H9 (cell line): ENCODE measurements around the gene CENPP. TPM values are rescaled to one million over a fixed set of nuclear protein-coding genes. Genes with fewer than 3 reads are reported as not detected.

ENCODE experiments used
- DNase-seq: peaks from one replicate; pipeline ENCODE4 v3.0.0-alpha.2; 2017
- H2AFZ ChIP-seq: one replicate; pipeline ENCODE4 v1.6.1; 2013; ENCODE audit warnings: mild to moderate bottlenecking, low read length, control low read depth, moderate library complexity
- H2AK5ac ChIP-seq: 2 replicates; pipeline ENCODE4 v1.6.1; 2013; ENCODE audit warnings: low read length, control low read depth, mixed read lengths; ENCODE audit not compliant: insufficient read length
- H2BK120ac ChIP-seq: one replicate; pipeline ENCODE4 v1.6.1; 2013; ENCODE audit warnings: low read depth, mild to moderate bottlenecking, low read length, control low read depth, inconsistent platforms; ENCODE audit not compliant: poor library complexity, severe bottlenecking
- H2BK12ac ChIP-seq: 2 replicates; pipeline ENCODE4 v1.6.1; 2013; ENCODE audit warnings: low read length, control low read depth, mixed read lengths, low read depth; ENCODE audit not compliant: insufficient read length
- H2BK15ac ChIP-seq: 2 replicates; pipeline ENCODE4 v1.6.1; 2013; ENCODE audit warnings: low read depth, low read length, control low read depth
- H2BK20ac ChIP-seq: one replicate; pipeline ENCODE4 v1.6.1; 2013; ENCODE audit warnings: low read depth, mild to moderate bottlenecking, low read length, control low read depth, inconsistent platforms; ENCODE audit not compliant: poor library complexity, severe bottlenecking
- H2BK5ac ChIP-seq: 2 replicates; pipeline ENCODE4 v1.6.1; 2013; ENCODE audit warnings: low read length, control low read depth, mixed read lengths; ENCODE audit not compliant: insufficient read length
- H3K14ac ChIP-seq: 2 replicates; pipeline ENCODE4 v1.6.1; 2013; ENCODE audit warnings: low read length, control low read depth; ENCODE audit not compliant: insufficient read depth
- H3K18ac ChIP-seq: 2 replicates; pipeline ENCODE4 v1.6.1; 2013; ENCODE audit warnings: low read depth, mild to moderate bottlenecking, mixed read lengths, low read length, control low read depth; ENCODE audit not compliant: insufficient read length
- H3K23ac ChIP-seq: 2 replicates; pipeline ENCODE4 v1.6.1; 2013; ENCODE audit warnings: low read length, control low read depth, mixed read lengths, low read depth; ENCODE audit not compliant: insufficient read length
- H3K23me2 ChIP-seq: 2 replicates; pipeline ENCODE4 v1.6.1; 2013; ENCODE audit warnings: low read depth, mild to moderate bottlenecking, mixed read lengths, low read length, control low read depth; ENCODE audit not compliant: insufficient read length, poor library complexity, severe bottlenecking
- H3K27ac ChIP-seq: 2 replicates; pipeline ENCODE4 v1.5.1; 2013; ENCODE audit warnings: low read length, control low read depth, mixed read lengths, low read depth; ENCODE audit not compliant: insufficient read length
- H3K27me3 ChIP-seq: 2 replicates; pipeline ENCODE4 v1.6.1; 2013; ENCODE audit warnings: low read length, control low read depth, inconsistent platforms; ENCODE audit not compliant: insufficient read depth
- H3K4ac ChIP-seq: 2 replicates; pipeline ENCODE4 v1.6.1; 2013; ENCODE audit warnings: low read depth, mild to moderate bottlenecking, control low read depth, inconsistent platforms, low read length, moderate library complexity
- H3K4me1 ChIP-seq: 2 replicates; pipeline ENCODE4 v1.6.1; 2013; ENCODE audit warnings: low read length, control low read depth, inconsistent platforms; ENCODE audit not compliant: insufficient read depth
- H3K4me2 ChIP-seq: 2 replicates; pipeline ENCODE4 v1.6.1; 2013; ENCODE audit warnings: low read length, control low read depth, mixed read lengths; ENCODE audit not compliant: insufficient read length, insufficient read depth
- H3K56ac ChIP-seq: 2 replicates; pipeline ENCODE4 v1.6.1; 2013; ENCODE audit warnings: low read depth, mild to moderate bottlenecking, mixed read lengths, low read length, control low read depth; ENCODE audit not compliant: insufficient read length
- H3K79me1 ChIP-seq: 2 replicates; pipeline ENCODE4 v1.6.1; 2013; ENCODE audit warnings: low read depth, mild to moderate bottlenecking, moderate library complexity, low read length, control low read depth, inconsistent platforms; ENCODE audit not compliant: insufficient read depth, poor library complexity, severe bottlenecking
- H3K79me2 ChIP-seq: 2 replicates; pipeline ENCODE4 v1.6.1; 2013; ENCODE audit warnings: low read length, control low read depth, inconsistent platforms; ENCODE audit not compliant: insufficient read depth
- H3K9ac ChIP-seq: 2 replicates; pipeline ENCODE4 v1.6.1; 2013; ENCODE audit warnings: low read length, control low read depth, mixed read lengths; ENCODE audit not compliant: insufficient read length; ENCODE audit errors: extremely low read depth
- H3K9me3 ChIP-seq: one replicate; pipeline ENCODE4 v1.6.1; 2013; ENCODE audit warnings: low read depth, low read length, inconsistent platforms; ENCODE audit not compliant: control insufficient read depth
- H3T11ph ChIP-seq: one replicate; pipeline ENCODE4 v1.6.1; 2013; ENCODE audit warnings: mild to moderate bottlenecking, low read length, control low read depth, inconsistent platforms
- H4K20me1 ChIP-seq: one replicate; pipeline ENCODE4 v1.6.1; 2013; ENCODE audit not compliant: control insufficient read depth, insufficient read length, insufficient read depth
- H4K5ac ChIP-seq: 2 replicates; pipeline ENCODE4 v1.6.1; 2013; ENCODE audit warnings: low read depth, mild to moderate bottlenecking, mixed read lengths, low read length, control low read depth; ENCODE audit not compliant: insufficient read length
- H4K8ac ChIP-seq: replicated peaks from 2 replicates; pipeline ENCODE4 v1.6.1; 2013; ENCODE audit warnings: low read length, control low read depth, mixed read lengths, low read depth; ENCODE audit not compliant: insufficient read length
- H4K91ac ChIP-seq: 2 replicates; pipeline ENCODE4 v1.6.1; 2013; ENCODE audit warnings: low read depth, mild to moderate bottlenecking, moderate library complexity, mixed read lengths, low read length, control low read depth; ENCODE audit not compliant: insufficient read length
- H3K27ac Mint-ChIP-seq, 3 experiments: 2 replicates in 2 of 3; 3 replicates in 1 of 3; pipeline ENCODE4 v1.8.0; 2020 to 2021; ENCODE audit warnings: mixed read lengths in 3 of 3, mild to moderate bottlenecking in 1 of 3, moderate library complexity in 1 of 3
- H3K27me3 Mint-ChIP-seq: 2 replicates; pipeline ENCODE4 v1.8.0; 2021; ENCODE audit warnings: low read depth, mild to moderate bottlenecking, moderate library complexity, mixed read lengths
- H3K36me3 Mint-ChIP-seq, 3 experiments: 2 replicates in 2 of 3; 3 replicates in 1 of 3; pipeline ENCODE4 v1.8.0; 2020 to 2021; ENCODE audit warnings: low read depth in 3 of 3, mixed read lengths in 3 of 3; ENCODE audit not compliant: insufficient read depth in 1 of 3
- H3K4me1 Mint-ChIP-seq, 2 experiments: 2 replicates each; pipeline ENCODE4 v1.8.0; 2020; ENCODE audit warnings: mixed read lengths in 2 of 2
- H3K4me3 Mint-ChIP-seq, 2 experiments: 2 replicates in 1 of 2; 3 replicates in 1 of 2; pipeline ENCODE4 v1.8.0; 2020 to 2021; ENCODE audit warnings: mild to moderate bottlenecking in 2 of 2, mixed read lengths in 2 of 2, moderate library complexity in 1 of 2
- H3K9me3 Mint-ChIP-seq, 2 experiments: 2 replicates in 1 of 2; 3 replicates in 1 of 2; pipeline ENCODE4 v1.8.0; 2020; ENCODE audit warnings: mild to moderate bottlenecking in 2 of 2, mixed read lengths in 2 of 2, moderate library complexity in 1 of 2
- CTCF ChIP-seq: fragments of 200-600 bp; sonication (generic); conservative IDR thresholded peaks from 3 replicates; pipeline ENCODE4 v1.8.0; 2021; ENCODE audit warnings: antibody characterized with exemption, mild to moderate bottlenecking
- WGBS: extraction: QIAGEN DNeasy Blood & Tissue Kit; methylation state at CpG from one replicate; pipeline ENCODE4 v1.1.7; 2013; ENCODE audit warnings: missing lambda C conversion rate, low lambda C conversion rate, mixed read lengths; ENCODE audit not compliant: insufficient read length; ENCODE audit errors: extremely low coverage; 5-methylcytosine and 5-hydroxymethylcytosine counted together
- total RNA-seq: library from RNA; stranded (reverse); gene quantifications from 2 replicates; pipeline ENCODE4 v1.2.1, GENCODE V29; 2021

The CENPP gene
- total RNA-seq, 1 experiment from 2014 or later = 9.1 TPM

GRCh38 chr9:92480986-92481633 lies 155.4 kb downstream of the CENPP start:
- Histone ChIP-seq H3K27ac (no peak overlapping the region), H3K23ac (no peak overlapping the region), H3K9me3 (no peaks in the 10 kb centered on the region), H3K18ac (no peak overlapping the region), H2BK120ac (no peak overlapping the region), H3K4ac (no peak overlapping the region), H3K79me1 (no peaks in the 10 kb centered on the region), H3K79me2 (no peaks in the 10 kb centered on the region), H3K23me2 (no peaks in the 10 kb centered on the region), H4K5ac (no peak overlapping the region), H3K14ac (no peak overlapping the region), H2BK12ac (no peak overlapping the region), H4K8ac (no peak overlapping the region), H3K27me3 (no peaks in the 10 kb centered on the region), H3K9ac (no peak overlapping the region), H3K56ac (no peak overlapping the region), H3T11ph (no peak overlapping the region), H2AFZ (no peak overlapping the region), H3K4me2 (no peak overlapping the region), H2BK5ac (no peak overlapping the region), H3K4me1 (no peaks in the 10 kb centered on the region), H2BK15ac (no peak overlapping the region), H4K91ac (no peak overlapping the region), H2BK20ac (no peak overlapping the region), H2AK5ac (no peak overlapping the region), H4K20me1 (no peaks in the 10 kb centered on the region)
- H3K4me1 Mint-ChIP-seq = peaks cover 8 to 12% of the 10 kb centered on the region in 2 experiments
- no peaks in the 10 kb centered on the region for H3K36me3 Mint-ChIP-seq
- no peak for DNase-seq
- no peak overlapping the region for H3K4me3 Mint-ChIP-seq
- no peak for TF ChIP-seq CTCF
- peak overlapping the region in 1 of 3 experiments; percentile 54; a peak in 2 of 7 replicates for H3K27ac Mint-ChIP-seq
- WGBS = no CpG with 5 or more reads among the region's 2 CpGs
- H3K9me3 Mint-ChIP-seq = no peaks in the 10 kb centered on the region
- no peaks in the 10 kb centered on the region for H3K27me3 Mint-ChIP-seq
